Measurements from ENCODE around the gene RSPH4A. TPM values are rescaled to one million over a fixed set of nuclear protein-coding genes. Genes with fewer than 3 reads are reported as not detected.

The RSPH4A gene
- total and polyA plus RNA-seq, 2 of the 4 experiments (the other 2 are of a cell fraction), result under 0.01 to 0.19 TPM

- no TSS peak for BruUV-seq (replicated peaks)
- Histone ChIP-seq H2AK5ac (ENCODE audit: low read depth, low read length) (no peak overlapping the region), H2BK120ac (ENCODE audit: low read depth, low read length) (no peak overlapping the region), H2BK20ac (ENCODE audit: low read depth, low read length) (no peak overlapping the region), H3K9ac (ENCODE audit: low read depth, low read length) (no peak overlapping the region), H3K4me2 (ENCODE audit: low read depth, low read length) (peak overlapping the region; percentile 63), H3K4me1 (ENCODE audit: control insufficient read depth, insufficient read depth, low read length) (no peaks in the 10 kb centered on the region; the same call in 1 of the 2 replicates), H3K4ac (ENCODE audit: low read depth, low read length) (no peak overlapping the region), H4K5ac (ENCODE audit: low read depth, low read length) (no peak overlapping the region), H4K8ac (ENCODE audit: low read depth in 2 of 2, low read length in 2 of 2) (no peak overlapping the region), H3K56ac (ENCODE audit: extremely low read depth, insufficient read depth, low read length) (no peak overlapping the region), H4K91ac (ENCODE audit: insufficient read depth, low read depth, low read length) (no peak overlapping the region), H3K14ac (replicated peaks; ENCODE audit: low read depth, low read length) (no peak overlapping the region), H2BK5ac (ENCODE audit: low read depth, low read length, poor library complexity, severe bottlenecking) (no peak overlapping the region), H2AK9ac (replicated peaks; ENCODE audit: low read depth, low read length, poor library complexity) (no peak overlapping the region), H3K79me1 (ENCODE audit: low read depth in 1 of 2, low read length in 2 of 2) (peaks cover 16 to 36% of the 10 kb centered on the region in 2 experiments), H3K9me1 (ENCODE audit: insufficient read depth, low read length) (peaks cover 4% of the 10 kb centered on the region; the same call in 1 of the 2 replicates), H2BK15ac (ENCODE audit: low read depth, low read length) (no peak overlapping the region), H3K23ac (ENCODE audit: low read depth, low read length) (no peak overlapping the region), H3K18ac (ENCODE audit: low read depth, low read length) (no peak overlapping the region), H3K27ac (ENCODE audit: insufficient read depth, low read length) (no peak overlapping the region), H2AFZ (replicated peaks; ENCODE audit: low read length, poor library complexity) (no peak overlapping the region), H3K4me3 (ENCODE audit: insufficient read depth, low read depth, low read length) (no peak overlapping the region), H3K36me3 (ENCODE audit: control insufficient read depth, insufficient read depth, low read length) (no peaks in the 10 kb centered on the region), H3K27me3 (ENCODE audit: control insufficient read depth, insufficient read depth, low read length) (no peaks in the 10 kb centered on the region), H4K20me1 (ENCODE audit: insufficient read depth, low read length) (peaks cover 15% of the 10 kb centered on the region; the same call in 1 of the 2 replicates), H3K9me3 (ENCODE audit: control insufficient read depth, insufficient read depth, low read length) (no peaks in the 10 kb centered on the region)
- ChIA-PET CTCF (no interaction called here), POLR2A (ENCODE audit: unreplicated experiment) (no interaction called here)
- no CpG with 5 or more reads among the region's 7 CpGs for WGBS, 2 experiments (ENCODE audit: extremely low coverage in 2 of 2, insufficient read length in 1 of 2)
- DNase-seq (no peak), ATAC-seq (ENCODE audit: low read depth) (no peak)
- in situ Hi-C loops (cut with MboI; ENCODE audit: low sequenced_read_pairs) (no loop called here), dilution Hi-C loops (cut with HindIII; ENCODE audit: low sequenced_read_pairs, unreplicated experiment) (no loop called here), intact Hi-C loops (cut with micrococcal nuclease) (no loop called here)
- TF ChIP-seq CTCF (conservative IDR thresholded peaks at IDR 0.05; ENCODE audit: low read depth, low read length) (no peak), USF2 (IDR thresholded peaks at IDR 0.05; ENCODE audit: low read depth, low read length) (no peak), MXI1 (IDR thresholded peaks at IDR 0.05; ENCODE audit: borderline replicate concordance, low read depth, low read length) (no peak), RCOR1 (IDR thresholded peaks at IDR 0.05; ENCODE audit: insufficient replicate concordance, low read length) (no peak), NFE2L2 (IDR thresholded peaks at IDR 0.05; ENCODE audit: low read depth, low read length) (no peak), MAFK (IDR thresholded peaks at IDR 0.05; ENCODE audit: low read depth, low read length) (no peak), RAD21 (IDR thresholded peaks at IDR 0.05; ENCODE audit: low read length) (no peak), BHLHE40 (IDR thresholded peaks at IDR 0.05; ENCODE audit: low read depth, low read length) (no peak)
Observed at GRCh38 chr6:116665464-116665863, 49.2 kb downstream of the RSPH4A start.

All from IMR-90 (cell line).